Muscle of leg (tissue), 11 donors: ENCODE data around the gene TMEM233. TPM values are rescaled to one million over a fixed set of nuclear protein-coding genes. Genes with fewer than 3 reads are reported as not detected.

Experiments
- DNase-seq: peaks from one replicate; pipeline ENCODE4 v3.0.0; 2013
- H3K27ac ChIP-seq: one replicate; pipeline ENCODE4 v1.5.1; 2013; ENCODE audit warnings: mild to moderate bottlenecking, low read length, control low read depth
- H3K27me3 ChIP-seq: one replicate; pipeline ENCODE4 v1.6.1; 2013; ENCODE audit warnings: low read length; ENCODE audit not compliant: control insufficient read depth, insufficient read depth
- H3K36me3 ChIP-seq: one replicate; pipeline ENCODE4 v1.6.1; 2013; ENCODE audit warnings: low read length; ENCODE audit not compliant: control insufficient read depth, insufficient read depth
- H3K4me1 ChIP-seq: one replicate; pipeline ENCODE4 v1.6.1; 2013; ENCODE audit warnings: low read length; ENCODE audit not compliant: control insufficient read depth, insufficient read depth
- H3K4me3 ChIP-seq: one replicate; pipeline ENCODE4 v1.5.1; 2013; ENCODE audit warnings: low read length, control low read depth
- H3K9me3 ChIP-seq: replicated peaks from 2 replicates; pipeline ENCODE4 v1.6.1; 2013; ENCODE audit warnings: low read depth, low read length; ENCODE audit not compliant: control insufficient read depth
- WGBS: methylation state at CpG from one replicate; pipeline ENCODE4 v1.1.5; 2013; ENCODE audit warnings: missing lambda C conversion rate; ENCODE audit not compliant: insufficient coverage; 5-methylcytosine and 5-hydroxymethylcytosine counted together
- polyA plus RNA-seq, 8 donors: library from polyadenylated mRNA; unstranded; fragments of 120-200 nt; gene quantifications; one replicate each; pipeline versions ENCODE4 v1.2.1 to v1.2.3, GENCODE V29; 2013; ENCODE audit warnings: inconsistent platforms in 1 of 8, low replicate concordance in 1 of 8; ENCODE audit not compliant: insufficient read length in 8 of 8, insufficient read depth in 1 of 8
- total RNA-seq: library from RNA; stranded (reverse); fragments of 120-200 nt; gene quantifications from one replicate; pipeline ENCODE4 v1.2.4, GENCODE V29; 2013

TMEM233 gene
- total and polyA plus RNA-seq, 9 donors: 1.8 to 4.9 (median 2.5) TPM

DNA sequence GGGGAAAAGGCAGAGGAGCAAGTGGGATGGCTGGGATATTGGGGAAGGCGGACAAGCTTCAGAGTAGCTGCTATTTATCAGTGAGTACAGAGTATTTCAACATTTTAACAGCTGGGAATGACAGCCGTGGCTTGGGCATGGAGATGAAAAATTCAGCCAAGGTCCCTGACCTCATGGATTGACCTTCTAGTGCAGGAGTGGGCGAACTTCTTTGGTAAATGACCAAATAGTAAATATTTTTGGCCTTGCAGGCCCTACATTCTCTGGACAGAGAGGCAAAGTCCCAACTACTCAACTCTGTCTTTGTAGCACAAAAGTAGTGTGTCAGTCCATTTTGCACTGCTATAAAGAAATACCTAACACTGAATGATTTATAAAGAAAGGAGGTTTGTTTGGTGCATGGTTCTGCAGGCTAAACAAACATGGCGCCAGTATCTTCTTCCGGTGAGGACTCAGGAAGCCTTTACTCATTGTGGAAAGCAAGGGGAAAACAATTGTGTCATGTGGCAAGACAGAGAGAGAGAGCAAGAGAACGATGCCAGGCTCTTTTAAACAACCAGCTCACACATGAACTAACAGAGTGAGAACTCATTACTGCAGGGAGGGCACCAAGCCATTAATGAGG lies 33.6 kb downstream of the TMEM233 start:
- Histone ChIP-seq H3K27ac (no peak overlapping the region), H3K4me1 (peaks cover 6% of the 10 kb centered on the region), H3K4me3 (no peak overlapping the region), H3K9me3 (no peaks in the 10 kb centered on the region), H3K36me3 (no peaks in the 10 kb centered on the region), H3K27me3 (no peaks in the 10 kb centered on the region)
- WGBS: 59% methylated on average over 3 of the region's 6 CpGs
- DNase-seq: peak; percentile 23

DNA sequence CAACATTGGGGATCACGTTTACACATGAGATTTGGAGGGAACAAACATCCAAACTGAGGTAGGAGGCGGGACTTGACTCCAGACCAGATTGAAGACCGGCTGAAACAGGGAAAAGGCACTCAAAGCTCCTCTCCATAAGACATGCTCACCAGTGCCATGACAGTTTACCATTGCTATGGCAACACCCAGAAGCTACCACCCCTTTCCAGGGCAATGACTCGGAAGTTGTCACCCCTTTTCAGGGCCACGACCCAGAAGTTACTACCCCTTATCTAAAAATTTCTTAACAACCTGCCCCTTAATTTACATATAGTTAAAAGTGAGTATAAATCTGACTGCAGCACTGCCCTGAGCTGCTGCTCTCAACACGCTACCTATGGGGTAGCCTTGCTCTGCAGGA lies 34.1 kb downstream of the TMEM233 start:
- H3K27me3 ChIP-seq: no peaks in the 10 kb centered on the region
- H3K27ac ChIP-seq: no peak overlapping the region
- no peak overlapping the region for H3K4me3 ChIP-seq
- 77% methylated on average over 3 of the region's 6 CpGs for WGBS
- no peaks in the 10 kb centered on the region for H3K9me3 ChIP-seq
- H3K4me1 ChIP-seq: peaks cover 5% of the 10 kb centered on the region
- no peaks in the 10 kb centered on the region for H3K36me3 ChIP-seq
- DNase-seq: no peak

DNA sequence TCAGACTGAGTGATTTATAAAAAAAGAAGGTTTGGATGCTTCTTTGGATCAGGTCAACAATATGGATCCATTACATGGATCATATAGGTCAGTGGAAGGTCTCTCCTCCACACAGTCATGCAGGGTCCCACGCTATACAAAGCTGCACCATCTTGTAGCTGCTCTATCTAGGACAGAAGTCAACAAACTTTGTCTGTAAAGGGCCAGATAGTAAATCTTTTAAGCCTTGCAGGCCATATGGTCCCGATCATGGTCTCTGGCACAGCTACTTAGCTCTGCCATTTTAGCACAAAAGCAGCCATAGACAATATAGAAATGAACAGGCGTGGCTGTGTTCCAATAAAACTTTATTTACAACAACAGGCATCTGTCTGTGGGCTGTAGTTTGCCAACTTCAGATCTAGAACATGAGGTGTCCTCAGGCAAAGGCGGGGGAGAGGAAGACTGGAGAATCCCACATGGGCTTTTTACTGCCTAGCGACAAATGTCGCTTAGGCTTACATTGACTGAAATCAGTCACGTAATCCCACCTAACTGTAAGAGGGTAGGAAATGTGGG lies 36.7 kb downstream of the TMEM233 start:
- H3K27me3 ChIP-seq: no peaks in the 10 kb centered on the region
- DNase-seq: no peak
- no peaks in the 10 kb centered on the region for H3K9me3 ChIP-seq
- H3K4me3 ChIP-seq: no peak overlapping the region
- H3K27ac ChIP-seq: no peak overlapping the region
- H3K4me1 ChIP-seq: peaks cover 2% of the 10 kb centered on the region
- WGBS: 67% methylated on average over 1 of the region's 7 CpGs
- H3K36me3 ChIP-seq: no peaks in the 10 kb centered on the region

DNA sequence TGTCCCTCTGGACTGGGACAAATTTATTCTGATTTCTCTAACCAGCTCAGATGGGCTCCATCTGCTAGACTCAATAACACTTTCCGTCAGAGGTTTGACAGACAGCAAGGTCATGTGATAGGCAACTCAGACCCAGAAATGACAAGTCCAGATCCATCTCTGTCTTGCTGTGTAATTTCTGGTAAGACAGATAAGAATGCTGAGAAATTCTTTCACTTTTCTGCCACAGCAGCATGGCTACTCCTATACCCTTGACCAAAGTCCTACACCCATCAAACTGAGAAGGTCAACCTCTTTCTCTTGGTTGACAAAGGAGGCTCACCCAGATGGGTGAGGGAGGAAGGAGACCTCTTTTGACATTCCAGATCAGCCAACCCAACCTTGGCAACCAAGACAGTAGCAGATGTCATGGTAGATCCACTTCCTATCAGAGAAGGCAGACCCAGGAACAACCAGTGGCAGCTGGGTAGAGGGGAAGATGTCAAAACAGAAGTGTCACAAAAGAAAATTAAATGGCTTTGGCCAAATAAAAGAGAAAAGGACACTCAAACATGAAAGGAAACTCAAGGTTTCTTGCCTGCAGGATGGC lies 37.5 kb downstream of the TMEM233 start:
- no peak overlapping the region for H3K27ac ChIP-seq

DNA sequence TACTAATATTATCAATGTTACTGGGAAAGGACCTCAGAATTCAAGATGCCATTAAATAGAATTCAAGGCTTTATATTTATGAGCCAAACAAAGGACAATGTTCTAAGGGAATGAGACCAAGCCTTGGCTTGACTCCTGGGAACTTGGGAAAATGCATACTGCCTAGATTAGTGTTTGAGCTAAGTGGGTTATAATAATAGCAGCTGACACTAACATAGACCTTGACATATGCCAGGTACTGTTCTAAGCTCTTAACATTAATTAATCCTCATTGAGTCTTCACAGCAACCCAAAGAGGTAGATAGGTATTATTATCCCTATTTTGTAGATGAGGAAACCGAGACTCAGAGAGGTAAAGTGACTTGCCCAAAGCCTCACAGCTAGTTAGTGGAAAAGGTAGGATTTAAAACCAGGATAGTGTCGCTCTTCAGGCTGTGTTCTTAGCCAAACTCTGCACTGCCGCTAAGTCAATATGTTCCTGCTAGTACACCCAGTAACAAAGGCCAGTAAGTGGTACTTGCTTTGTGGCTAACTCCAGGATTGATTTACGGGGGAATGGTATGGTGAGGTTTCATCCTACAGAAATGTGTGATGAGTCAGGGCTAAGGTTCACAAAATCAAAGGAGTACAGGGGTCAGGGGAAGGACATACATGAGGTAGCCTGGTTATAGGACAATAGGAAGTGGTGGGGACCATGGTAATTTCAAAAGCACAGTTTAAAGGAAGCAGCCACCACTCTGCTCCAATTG lies 38.5 kb downstream of the TMEM233 start:
- WGBS: 80% methylated on average over 4 of the region's 4 CpGs
- no peak overlapping the region for H3K4me3 ChIP-seq
- no peaks in the 10 kb centered on the region for H3K36me3 ChIP-seq
- DNase-seq: no peak
- H3K27ac ChIP-seq: no peak overlapping the region
- H3K9me3 ChIP-seq: no peaks in the 10 kb centered on the region
- H3K4me1 ChIP-seq: peaks cover 2% of the 10 kb centered on the region
- no peaks in the 10 kb centered on the region for H3K27me3 ChIP-seq

More for the DNA sequence above, 37.5 kb downstream of the TMEM233 start:
- H3K27me3 ChIP-seq: no peaks in the 10 kb centered on the region
- peaks cover 2% of the 10 kb centered on the region for H3K4me1 ChIP-seq
- H3K36me3 ChIP-seq: no peaks in the 10 kb centered on the region
- no peak for DNase-seq
- no CpG with 5 or more reads among the region's 1 CpG for WGBS
- no peak overlapping the region for H3K4me3 ChIP-seq
- no peaks in the 10 kb centered on the region for H3K9me3 ChIP-seq

DNA sequence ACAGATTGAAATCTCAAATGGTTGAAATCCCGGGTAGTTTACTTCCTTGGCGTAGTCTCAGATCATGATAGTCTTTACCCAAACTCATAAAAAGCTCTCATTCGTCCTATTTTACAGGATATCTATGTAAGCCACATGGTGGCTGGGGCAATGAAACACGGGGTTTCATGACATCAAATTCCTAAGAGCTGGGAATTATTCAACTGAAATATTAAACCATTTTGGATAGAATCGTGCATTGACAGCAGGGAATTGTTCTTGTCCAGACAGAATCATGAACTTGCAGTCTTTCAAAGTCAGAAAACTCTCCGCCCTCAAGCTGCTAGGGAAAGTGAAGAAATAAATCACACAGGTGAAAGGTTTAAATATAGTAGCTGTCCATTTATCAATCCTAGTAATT lies 41.2 kb downstream of the TMEM233 start:
- WGBS: no CpG with 5 or more reads among the region's 6 CpGs
- H3K27ac ChIP-seq: no peak overlapping the region
- no peaks in the 10 kb centered on the region for H3K4me1 ChIP-seq
- no peak overlapping the region for H3K4me3 ChIP-seq
- no peaks in the 10 kb centered on the region for H3K36me3 ChIP-seq
- DNase-seq: peak; percentile 43
- no peaks in the 10 kb centered on the region for H3K9me3 ChIP-seq
- no peaks in the 10 kb centered on the region for H3K27me3 ChIP-seq

DNA sequence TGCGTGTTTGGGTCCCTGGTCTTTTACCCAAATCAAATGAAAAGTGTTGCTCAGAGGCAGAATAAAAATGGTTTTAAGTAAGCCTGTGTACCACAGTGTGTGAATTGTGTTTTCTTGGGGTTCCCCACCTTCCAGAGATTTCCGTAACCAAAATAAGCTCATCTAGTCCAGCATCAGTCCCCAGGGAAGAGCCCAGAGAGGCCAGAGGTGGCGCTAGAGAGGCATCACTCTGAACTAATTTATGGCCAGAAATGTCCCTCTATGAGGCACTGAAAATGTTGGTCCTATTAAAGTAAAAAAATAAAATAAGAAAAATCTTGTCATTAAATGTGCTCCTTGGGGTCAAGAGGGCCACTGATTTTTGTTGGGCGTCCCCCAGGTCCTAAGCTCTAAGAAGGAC lies 49.4 kb downstream of the TMEM233 start:
- H3K9me3 ChIP-seq: no peaks in the 10 kb centered on the region
- H3K27ac ChIP-seq: no peak overlapping the region
- DNase-seq: no peak
- peaks cover 10% of the 10 kb centered on the region for H3K4me1 ChIP-seq
- WGBS: no CpG with 5 or more reads among the region's 4 CpGs
- no peaks in the 10 kb centered on the region for H3K27me3 ChIP-seq
- H3K36me3 ChIP-seq: no peaks in the 10 kb centered on the region
- H3K4me3 ChIP-seq: no peak overlapping the region

DNA sequence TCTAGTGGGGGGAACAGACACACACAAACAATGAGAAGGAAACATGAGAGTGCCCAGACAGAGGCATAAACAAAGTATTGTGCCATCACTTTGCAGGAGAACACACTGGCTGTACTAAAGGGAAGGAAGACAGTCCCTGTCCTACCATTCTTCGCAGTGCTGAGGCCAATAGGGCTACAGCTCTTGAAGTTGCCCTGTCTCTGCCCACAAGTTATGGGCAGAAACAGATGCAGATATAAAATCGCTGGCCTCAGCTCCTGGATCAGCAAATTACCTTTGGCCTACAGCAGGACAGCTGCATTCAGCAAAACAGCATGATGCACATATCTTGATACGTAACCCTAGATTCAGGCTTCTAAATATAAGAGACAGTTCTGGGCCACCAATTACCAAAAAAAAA lies 51.4 kb downstream of the TMEM233 start:
- H3K4me3 ChIP-seq: no peak overlapping the region
- H3K27ac ChIP-seq: peak overlapping the region; percentile 35
- peak; percentile 70 for DNase-seq
- H3K27me3 ChIP-seq: no peaks in the 10 kb centered on the region
- peaks cover 10% of the 10 kb centered on the region for H3K4me1 ChIP-seq
- WGBS: 86% methylated on average over 2 of the region's 3 CpGs
- no peaks in the 10 kb centered on the region for H3K9me3 ChIP-seq
- no peaks in the 10 kb centered on the region for H3K36me3 ChIP-seq

DNA sequence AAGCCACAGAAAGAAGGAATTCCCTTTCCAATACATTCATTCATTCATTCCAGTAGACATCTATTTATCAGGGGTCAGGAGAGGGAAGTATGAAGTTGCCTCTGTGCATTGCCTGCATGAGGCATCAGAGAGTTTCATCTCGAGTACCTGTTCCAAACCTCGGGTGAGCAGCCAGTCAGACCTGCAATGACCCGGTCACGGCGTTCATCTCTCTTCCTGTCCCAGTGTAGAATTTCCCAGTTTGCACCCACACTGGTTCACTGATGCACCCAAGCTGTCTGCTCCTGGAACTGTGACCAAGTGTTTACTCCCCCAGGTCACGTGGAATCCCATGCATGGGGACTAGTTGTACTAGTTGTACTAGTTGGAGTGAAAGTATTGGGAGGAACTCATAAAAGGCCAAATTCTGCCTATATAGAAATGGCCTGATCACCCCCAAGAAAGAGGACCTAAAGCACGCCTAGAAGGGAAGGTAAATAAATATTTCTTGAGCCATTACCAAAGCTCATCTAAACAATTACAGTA lies 52.0 kb downstream of the TMEM233 start:
- H3K4me3 ChIP-seq: no peak overlapping the region
- H3K36me3 ChIP-seq: no peaks in the 10 kb centered on the region
- WGBS: 87% methylated on average over 5 of the region's 7 CpGs
- DNase-seq: no peak
- peaks cover 10% of the 10 kb centered on the region for H3K4me1 ChIP-seq
- H3K9me3 ChIP-seq: no peaks in the 10 kb centered on the region
- H3K27me3 ChIP-seq: no peaks in the 10 kb centered on the region
- no peak overlapping the region for H3K27ac ChIP-seq

DNA sequence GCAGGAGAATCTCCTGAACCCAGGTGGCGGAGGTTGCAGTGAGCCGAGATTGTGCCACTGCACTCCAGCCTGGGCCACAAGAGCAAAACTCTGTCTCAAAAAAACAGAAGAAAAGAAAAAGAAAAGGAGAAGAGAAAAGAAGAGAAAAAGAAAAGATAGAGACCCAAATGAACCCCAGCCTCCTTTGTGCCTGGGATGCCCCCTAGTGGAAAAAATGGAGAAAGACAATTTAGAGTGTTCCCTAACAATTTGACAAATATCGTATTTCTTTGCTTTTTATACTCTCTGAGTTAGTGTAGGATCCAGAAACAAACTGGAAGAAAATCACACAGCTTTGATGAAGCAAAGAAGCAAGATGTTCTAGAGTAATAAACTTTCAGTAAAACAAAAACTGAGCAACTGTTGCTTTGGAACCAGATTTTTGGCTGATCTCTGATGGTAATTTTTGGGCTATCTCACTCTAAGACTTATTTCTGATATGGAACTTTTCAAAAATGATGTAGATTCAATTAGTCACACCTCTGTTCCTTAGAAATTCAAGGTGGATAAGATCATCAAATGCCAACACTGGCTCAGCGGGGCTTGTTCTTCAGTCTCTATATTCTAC lies 55.7 kb downstream of the TMEM233 start:
- no peak for DNase-seq
- Histone ChIP-seq H3K9me3 (peaks cover 12% of the 10 kb centered on the region), H3K4me3 (no peak overlapping the region), H3K27ac (no peak overlapping the region), H3K27me3 (no peaks in the 10 kb centered on the region), H3K36me3 (no peaks in the 10 kb centered on the region), H3K4me1 (peaks cover 10% of the 10 kb centered on the region)
- no CpG with 5 or more reads among the region's 4 CpGs for WGBS
